Liver (tissue), 3 donors: ENCODE measurements around the gene GRIN1.

Experiments
- GABPA ChIP-seq, 2 donors: IDR thresholded peaks in 1 of 2; conservative IDR thresholded peaks in 1 of 2; 2 replicates each; pipeline ENCODE4 v1.6.1; 2016; ENCODE audit warnings: antibody characterized with exemption in 2 of 2, mild to moderate bottlenecking in 1 of 2, moderate library complexity in 1 of 2
- SP1 ChIP-seq: IDR thresholded peaks from 2 replicates; pipeline ENCODE4 v1.6.1; 2018; ENCODE audit warnings: antibody characterized with exemption, mild to moderate bottlenecking
- TAF1 ChIP-seq: conservative IDR thresholded peaks from 2 replicates; pipeline ENCODE4 v1.6.1; 2016; ENCODE audit warnings: antibody characterized with exemption, mild to moderate bottlenecking
- TF ChIP-seq, protein P1 (sequence below): fragments of 150-350 bp; IDR thresholded peaks from 2 replicates; pipeline ENCODE4 v1.5.1; 2017; ENCODE audit warnings: improper control_type of control experiment, low read depth, low read length; ENCODE audit not compliant: missing input control
- TF ChIP-seq, protein P2 (sequence below): IDR thresholded peaks from 2 replicates; pipeline ENCODE4 v1.6.1; 2016; ENCODE audit warnings: antibody characterized with exemption
- donor health status: healthy.
- donor health status: healthy.

- TF ChIP-seq, protein P1, sequence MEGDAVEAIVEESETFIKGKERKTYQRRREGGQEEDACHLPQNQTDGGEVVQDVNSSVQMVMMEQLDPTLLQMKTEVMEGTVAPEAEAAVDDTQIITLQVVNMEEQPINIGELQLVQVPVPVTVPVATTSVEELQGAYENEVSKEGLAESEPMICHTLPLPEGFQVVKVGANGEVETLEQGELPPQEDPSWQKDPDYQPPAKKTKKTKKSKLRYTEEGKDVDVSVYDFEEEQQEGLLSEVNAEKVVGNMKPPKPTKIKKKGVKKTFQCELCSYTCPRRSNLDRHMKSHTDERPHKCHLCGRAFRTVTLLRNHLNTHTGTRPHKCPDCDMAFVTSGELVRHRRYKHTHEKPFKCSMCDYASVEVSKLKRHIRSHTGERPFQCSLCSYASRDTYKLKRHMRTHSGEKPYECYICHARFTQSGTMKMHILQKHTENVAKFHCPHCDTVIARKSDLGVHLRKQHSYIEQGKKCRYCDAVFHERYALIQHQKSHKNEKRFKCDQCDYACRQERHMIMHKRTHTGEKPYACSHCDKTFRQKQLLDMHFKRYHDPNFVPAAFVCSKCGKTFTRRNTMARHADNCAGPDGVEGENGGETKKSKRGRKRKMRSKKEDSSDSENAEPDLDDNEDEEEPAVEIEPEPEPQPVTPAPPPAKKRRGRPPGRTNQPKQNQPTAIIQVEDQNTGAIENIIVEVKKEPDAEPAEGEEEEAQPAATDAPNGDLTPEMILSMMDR, result no peak
- TF ChIP-seq TAF1, result no peak
- TF ChIP-seq, protein P2, sequence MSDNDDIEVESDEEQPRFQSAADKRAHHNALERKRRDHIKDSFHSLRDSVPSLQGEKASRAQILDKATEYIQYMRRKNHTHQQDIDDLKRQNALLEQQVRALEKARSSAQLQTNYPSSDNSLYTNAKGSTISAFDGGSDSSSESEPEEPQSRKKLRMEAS, result no peak
- no peak for TF ChIP-seq GABPA (IDR thresholded peaks at IDR 0.05 in 1 of 2, conservative IDR thresholded peaks at IDR 0.05 in 1 of 2)
- no peak for TF ChIP-seq SP1
Measured at GRCh38 chr9:137110911-137111787, 27.8 kb upstream of the GRIN1 start.
